G401 (cell line): Measurements from ENCODE around the gene SORL1. TPM values are rescaled to one million over a fixed set of nuclear protein-coding genes. Genes with fewer than 3 reads are reported as not detected.
A peak's percentile ranks its signal among the peaks of the same experiment; 100 is the strongest.
"Not testable (repeated sequence)": the region's sequence is repeated elsewhere in the genome, so short reads cannot be mapped to it uniquely, and the experiment has no call there.

Experiments used
- DNase-seq: peaks from one replicate; pipeline ENCODE4 v3.0.0-alpha.2; 2015; ENCODE audit warnings: low spot score
- in situ Hi-C: cut with HindIII; loops from 2 replicates; pipeline ENCODE4 v1.10.0; 2016; ENCODE audit warnings: low sequenced_read_pairs, mixed read lengths
- total RNA-seq: library from RNA; depleted of rRNA; stranded (reverse); fragments of >200 nt; shearing (Covaris generic); gene quantifications from 2 replicates; pipeline ENCODE4 v1.2.3, GENCODE V29; 2014

SORL1 gene
- total RNA-seq, 1 experiment from 2014 or later, result 0.14 TPM

DNA sequence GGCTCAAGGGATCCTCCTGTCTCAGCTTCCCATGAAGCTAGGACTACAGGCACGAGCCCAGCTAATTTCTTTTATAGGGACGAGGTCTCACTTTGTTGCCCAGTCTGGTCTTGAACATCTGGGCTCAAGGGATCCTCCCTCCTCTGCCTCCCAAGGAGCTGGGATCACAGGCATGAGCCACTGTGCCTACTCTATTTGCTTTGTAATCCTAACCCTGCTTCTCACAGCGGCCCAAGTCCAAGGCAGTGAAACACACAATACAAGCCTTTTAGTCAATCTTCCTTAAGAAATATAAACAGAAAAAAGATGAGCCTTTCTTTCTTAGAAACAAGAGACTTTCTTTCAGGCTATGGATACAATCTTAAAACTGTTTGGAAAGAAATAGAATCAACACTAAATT is 115.9 kb downstream of the SORL1 start:
- no peak for DNase-seq
- in situ Hi-C loops, result no loop called here

DNA sequence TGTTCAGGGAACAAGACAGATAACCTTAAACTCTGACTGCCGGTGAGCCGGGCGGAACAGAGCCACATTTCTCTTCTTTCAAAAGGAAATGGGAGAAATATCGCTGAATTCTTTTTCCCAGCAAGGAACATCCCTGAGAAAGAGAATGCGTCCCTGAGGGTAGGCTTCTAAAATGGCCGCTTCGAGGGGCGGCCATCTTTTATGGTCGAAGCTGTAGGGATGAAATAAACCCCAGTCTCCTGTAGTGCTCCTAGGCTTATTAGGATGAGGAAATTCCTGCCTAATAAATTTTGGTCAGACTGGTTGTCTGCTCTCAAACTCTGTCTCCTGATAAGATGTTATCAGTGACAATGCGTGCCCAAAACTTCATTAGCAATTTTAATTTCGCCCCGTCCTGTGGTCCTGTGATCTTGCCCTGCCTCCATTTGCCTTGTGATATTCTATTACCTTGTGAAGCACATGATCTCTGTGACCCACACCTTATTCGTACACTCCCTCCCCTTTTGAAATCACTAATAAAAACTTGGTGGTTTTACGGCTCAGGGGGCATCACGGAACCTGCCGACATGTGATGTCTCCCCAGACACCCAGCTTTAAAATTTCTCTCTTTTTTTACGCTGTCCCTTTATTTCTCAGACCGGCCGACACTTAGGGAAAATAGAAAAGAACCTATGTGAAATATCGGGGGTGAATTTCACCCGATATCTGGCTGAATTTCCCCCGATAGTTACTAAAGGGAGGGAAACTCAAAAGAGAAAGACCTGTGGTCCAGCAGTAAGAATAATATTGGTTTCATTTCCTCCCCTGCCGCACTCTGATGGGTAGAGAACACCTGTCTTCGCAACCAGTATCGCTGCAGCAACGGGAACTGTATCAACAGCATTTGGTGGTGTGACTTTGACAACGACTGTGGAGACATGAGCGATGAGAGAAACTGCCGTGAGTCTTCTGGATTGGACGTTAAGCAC is 117.5 kb downstream of the SORL1 start:
- DNase-seq, in situ Hi-C loops: not testable (repeated sequence)

- DNase-seq, result no peak
- in situ Hi-C loops, result no loop called here
These were observed 118.3 kb downstream of the SORL1 start for GRCh38 chr11:121570453-121570852.

- DNase-seq, result no peak
- in situ Hi-C loops, result no loop called here
These were observed 119.4 kb downstream of the SORL1 start for GRCh38 chr11:121571506-121571905.

DNA sequence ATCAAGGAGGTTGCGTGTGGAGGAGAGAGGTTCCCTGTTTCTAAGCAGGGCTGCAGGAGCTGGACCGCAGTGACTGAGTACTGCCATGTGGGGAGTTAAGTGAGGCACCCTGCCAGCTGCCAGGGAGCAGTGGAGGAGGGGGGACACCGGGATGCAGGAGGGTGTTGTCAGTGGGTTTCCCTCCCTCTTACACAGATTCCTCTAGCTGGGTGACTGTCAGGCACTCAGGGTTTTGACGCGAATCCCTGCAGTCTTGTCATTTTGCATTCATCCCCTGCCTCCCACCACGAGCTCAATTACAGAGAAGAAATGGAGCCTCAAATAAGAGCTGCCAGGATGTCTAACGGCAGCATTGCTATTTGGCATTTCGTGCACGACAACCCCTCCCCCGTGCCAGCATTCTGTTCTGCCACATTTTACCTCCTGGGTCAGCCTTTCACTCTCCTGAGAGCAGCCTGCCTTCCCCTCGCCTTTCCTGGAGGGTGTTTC is 120.5 kb downstream of the SORL1 start:
- in situ Hi-C loops, result no loop called here
- DNase-seq, result peak; percentile 74

DNA sequence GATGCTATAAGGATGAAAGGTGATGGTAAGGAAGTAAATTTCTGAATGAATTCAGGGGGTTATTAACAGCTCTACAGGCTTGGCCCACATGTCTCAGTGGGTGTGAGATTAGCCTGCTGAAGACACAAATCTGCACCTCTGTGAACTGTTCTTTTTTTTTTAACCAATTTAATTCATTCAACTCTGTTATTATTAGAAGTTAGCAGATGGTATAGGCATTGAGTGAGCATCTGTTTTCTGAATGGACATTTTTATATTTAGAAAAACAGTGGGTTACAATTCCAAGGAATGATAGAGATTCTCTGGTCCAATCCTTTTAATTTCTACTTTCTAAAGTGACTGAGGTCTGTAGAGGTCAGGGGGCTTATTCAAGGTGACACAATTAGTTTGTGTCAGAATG is 122.7 kb downstream of the SORL1 start:
- in situ Hi-C loops, result no loop called here
- DNase-seq, result peak; percentile 53

DNA sequence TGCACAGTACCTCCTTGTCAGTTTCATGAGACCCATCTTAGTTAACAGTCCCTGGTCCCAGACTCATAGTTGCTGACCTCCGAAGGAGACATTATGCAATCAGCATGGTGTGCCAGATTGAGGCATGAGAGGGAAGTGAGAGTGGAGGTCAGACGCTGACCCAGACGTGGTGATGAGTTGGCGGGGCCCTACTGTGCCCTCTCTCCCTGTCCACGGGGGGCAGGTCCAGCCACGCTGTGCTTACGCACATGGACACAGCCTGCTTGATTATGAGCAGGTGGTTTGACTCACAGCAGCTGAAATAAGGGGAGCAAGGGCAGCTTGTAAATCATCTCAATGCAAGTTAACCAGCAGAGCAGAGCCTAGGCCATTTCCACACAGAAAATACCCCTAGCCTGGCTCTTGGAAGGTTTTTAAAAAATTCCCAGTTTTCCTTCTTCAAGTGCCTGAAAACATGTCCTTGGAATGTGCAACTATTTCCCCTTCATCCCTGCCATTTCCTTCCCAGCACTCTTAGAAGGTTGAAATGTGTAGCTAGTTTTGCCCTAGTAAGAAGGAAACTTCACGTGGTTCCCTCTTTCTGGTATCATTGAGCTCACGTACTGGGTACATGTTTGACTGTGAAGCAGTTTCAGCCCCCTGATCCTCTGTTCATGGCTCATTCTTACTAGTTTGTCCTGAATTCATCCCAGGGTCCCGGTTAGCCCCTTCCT is 123.3 kb downstream of the SORL1 start:
- DNase-seq, result peak; percentile 51
- in situ Hi-C loops, result no loop called here

DNA sequence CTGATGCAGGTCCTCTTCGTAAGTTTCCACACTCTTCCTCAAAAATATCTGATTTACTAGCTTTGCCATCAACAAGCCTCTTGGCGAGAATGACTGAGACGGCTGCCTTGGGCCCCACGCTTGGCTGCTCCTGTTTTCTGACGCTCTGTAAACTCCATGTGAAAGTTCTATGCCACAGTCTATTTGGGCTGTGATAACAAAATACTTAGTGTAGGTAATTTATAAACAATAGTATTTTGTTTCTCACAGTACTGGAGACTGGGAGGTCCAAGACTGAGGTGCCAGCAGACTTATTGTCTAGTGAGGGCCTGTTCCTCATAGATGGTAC is 123.8 kb downstream of the SORL1 start:
- no peak for DNase-seq
- in situ Hi-C loops, result no loop called here

- in situ Hi-C loops, result no loop called here
- DNase-seq, result no peak
These were observed 124.4 kb downstream of the SORL1 start for GRCh38 chr11:121576531-121576930.

DNA sequence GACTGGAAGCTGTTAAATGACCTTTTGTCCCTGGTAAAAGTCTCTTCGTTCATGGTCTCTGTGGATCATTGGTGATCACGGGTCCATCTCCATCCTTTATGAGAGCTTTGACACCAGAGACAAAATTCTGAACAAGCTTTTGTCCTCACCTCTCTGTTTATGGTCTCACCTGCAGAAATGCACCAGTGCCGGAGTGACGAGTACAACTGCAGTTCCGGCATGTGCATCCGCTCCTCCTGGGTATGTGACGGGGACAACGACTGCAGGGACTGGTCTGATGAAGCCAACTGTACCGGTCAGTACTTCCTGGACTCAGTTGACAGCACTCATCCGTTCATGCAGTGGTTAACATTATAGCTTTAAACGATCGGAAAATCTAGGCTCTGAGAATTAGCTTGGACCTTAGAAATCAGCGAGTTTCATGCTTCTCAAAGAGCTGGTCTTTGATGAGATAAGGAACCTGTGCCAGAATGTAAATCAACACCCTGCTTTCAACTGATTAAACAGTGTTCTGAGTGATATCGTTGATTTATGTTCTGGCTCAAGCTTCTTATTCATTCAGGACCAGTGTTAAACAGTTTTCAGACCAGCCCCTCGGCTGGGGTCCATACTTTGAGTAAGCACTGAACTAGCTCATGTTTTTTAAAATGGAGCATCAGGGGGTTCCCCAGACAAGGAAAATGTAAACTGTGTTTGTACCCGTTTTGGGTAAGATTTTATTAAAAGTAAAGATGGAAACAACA is 125.2 kb downstream of the SORL1 start:
- in situ Hi-C loops, result no loop called here
- no peak for DNase-seq

GRCh38 chr11:121578251-121578976 is 126.3 kb downstream of the SORL1 start:
- no peak for DNase-seq
- in situ Hi-C loops, result no loop called here

DNA sequence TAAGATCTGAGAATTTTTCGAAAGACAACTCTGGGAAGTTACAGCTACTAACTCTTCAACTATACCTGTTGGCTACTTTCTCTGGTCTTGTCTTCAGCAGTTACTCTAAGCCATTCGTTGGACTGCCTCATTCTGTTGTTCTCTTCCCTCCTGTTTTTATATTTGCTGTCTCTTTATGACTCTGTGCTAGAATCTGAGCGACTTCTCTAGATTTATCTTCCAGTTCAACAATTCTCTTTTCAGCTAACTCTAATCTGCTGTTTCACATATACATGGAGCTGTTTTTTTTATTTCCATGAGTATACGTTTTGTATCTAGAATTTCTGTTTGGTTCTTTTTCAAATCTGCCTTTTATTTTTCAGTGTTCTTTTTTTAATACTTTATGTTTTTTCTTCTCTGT is 128.0 kb downstream of the SORL1 start:
- DNase-seq, result no peak
- in situ Hi-C loops, result no loop called here

DNA sequence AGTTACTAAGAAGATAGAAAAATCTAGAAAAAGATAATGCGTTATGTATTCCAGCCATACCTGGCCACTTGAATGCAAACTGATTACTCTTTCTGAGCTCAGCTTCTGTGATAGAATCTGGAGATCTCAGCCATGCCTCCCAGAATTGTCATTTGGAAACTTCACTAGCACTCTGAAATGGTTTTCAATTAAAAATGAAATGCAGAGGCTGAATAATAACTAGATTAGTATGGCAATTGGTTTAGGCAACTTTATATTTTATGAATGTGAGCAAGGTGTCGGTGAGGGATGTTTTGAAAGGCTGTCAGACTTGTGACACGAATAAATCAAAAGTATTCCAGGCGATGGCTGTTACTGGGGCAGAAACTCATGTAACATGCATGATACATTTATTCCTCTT is 129.5 kb downstream of the SORL1 start:
- in situ Hi-C loops, result no loop called here
- DNase-seq, result no peak

- in situ Hi-C loops, result no loop called here
- DNase-seq, result no peak
These were observed 130.2 kb downstream of the SORL1 start for GRCh38 chr11:121582296-121582695.

DNA sequence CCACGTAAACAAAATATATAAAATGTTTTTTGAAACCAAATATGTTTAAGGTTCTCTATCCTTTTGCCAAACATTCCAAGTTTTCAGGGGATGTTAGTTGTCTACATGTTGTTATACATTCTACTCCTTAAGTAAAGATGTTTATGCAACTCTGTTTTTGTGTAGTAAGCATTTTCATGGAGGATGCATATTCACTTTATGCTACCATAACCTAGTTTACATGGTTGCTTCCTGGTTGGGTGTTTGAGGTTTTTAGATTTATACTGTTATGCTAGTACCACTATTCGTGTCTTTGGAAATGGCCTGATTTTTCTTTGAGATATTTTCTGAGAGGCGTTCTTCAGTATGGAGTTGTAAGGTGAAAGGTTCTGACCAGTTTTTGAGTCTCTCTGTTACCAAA is 131.7 kb downstream of the SORL1 start:
- no peak for DNase-seq
- in situ Hi-C loops, result no loop called here

DNA sequence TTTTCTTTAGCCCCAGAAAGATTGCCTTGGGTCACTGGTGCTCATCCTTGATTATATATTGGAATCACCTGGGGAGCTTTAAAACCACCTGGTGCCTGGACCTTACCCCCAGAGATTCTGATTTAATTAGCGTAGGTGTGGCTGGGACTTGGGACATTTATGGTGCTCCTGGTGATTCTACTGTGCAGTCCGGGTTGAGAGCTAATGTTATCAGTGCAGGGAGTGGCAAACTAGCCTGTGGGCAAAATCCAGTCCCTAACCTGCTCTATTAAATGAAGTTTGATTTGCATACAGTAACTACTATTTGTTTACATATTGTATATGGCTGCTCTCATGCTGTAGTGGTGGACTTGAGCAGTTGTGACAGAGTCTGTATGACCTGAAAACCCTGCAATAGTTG is 134.6 kb downstream of the SORL1 start:
- in situ Hi-C loops, result no loop called here
- no peak for DNase-seq

DNA sequence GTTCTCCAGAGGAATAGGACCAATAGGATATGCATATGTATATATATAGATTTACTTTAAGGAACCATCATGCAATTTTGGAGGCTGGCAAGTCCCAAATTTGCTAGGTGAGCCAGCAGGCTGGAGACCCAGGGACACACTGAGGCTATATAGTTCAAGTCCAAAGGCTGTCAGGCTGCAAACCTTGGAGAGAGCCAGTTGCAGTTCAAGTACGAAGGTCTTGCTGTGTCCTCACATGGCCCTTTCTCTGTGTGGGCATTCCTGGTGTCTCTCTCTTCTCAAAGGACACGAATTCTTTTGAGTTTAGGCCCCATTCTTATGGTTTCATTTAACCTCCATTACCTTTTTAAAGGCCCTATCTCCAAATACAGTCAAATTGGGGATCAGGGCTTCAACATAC is 135.1 kb downstream of the SORL1 start:
- in situ Hi-C loops, result no loop called here
- DNase-seq, result no peak

- DNase-seq, result no peak
- in situ Hi-C loops, result no loop called here
These were observed 136.6 kb downstream of the SORL1 start for GRCh38 chr11:121588747-121589146.

DNA sequence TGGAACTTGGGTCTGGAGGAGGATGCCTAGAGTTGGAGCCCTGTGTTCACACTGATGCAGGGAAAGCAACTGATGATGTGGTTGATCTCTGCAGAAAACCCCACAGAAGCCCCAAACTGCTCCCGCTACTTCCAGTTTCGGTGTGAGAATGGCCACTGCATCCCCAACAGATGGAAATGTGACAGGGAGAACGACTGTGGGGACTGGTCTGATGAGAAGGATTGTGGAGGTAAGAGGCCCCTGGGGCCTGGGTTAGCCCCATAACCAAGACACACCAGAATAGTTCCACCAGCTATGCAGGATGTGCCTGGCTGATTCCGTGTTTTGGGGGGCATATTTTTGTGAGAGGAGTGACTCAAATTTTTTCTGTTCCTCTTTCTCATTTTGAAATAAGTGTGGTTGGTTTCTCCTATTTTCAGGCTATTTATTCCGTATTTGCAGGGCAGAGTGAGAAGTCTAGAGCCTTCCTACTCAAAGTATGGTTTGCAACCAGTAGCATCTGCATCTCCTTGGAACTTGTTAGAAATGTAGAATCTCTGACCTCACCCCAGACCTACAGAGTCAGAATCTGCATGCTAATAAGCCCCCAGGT is 137.9 kb downstream of the SORL1 start:
- no peak for DNase-seq
- in situ Hi-C loops, result no loop called here
